ENCODE results near the gene ZNF695. TPM values are rescaled to one million over a fixed set of nuclear protein-coding genes. Genes with fewer than 3 reads are reported as not detected.

ZNF695 gene
- polyA plus RNA-seq, 3 donors: 3.1 to 5.0 (median 3.4) TPM

DNA sequence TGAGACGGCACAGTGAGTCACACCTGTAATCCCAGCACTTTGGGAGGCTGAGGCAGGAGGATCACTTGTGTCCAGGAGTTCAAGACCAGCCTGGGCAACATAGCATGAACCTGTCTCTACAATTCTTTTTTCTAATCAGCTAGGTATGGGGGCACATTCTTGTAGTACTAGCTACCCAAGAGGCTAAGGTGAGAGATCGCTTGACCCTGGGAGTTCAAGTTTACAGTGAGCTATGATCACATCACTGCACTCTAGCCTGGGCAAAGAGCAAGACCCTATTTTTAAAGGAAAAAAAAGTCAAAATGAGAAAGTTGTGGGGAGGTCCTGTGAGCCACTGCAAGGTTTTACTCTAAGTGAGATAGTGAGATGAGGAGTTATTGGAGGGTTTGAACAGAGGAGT is 41.4 kb downstream of the ZNF695 start:
- DNase-seq: no peak

DNA sequence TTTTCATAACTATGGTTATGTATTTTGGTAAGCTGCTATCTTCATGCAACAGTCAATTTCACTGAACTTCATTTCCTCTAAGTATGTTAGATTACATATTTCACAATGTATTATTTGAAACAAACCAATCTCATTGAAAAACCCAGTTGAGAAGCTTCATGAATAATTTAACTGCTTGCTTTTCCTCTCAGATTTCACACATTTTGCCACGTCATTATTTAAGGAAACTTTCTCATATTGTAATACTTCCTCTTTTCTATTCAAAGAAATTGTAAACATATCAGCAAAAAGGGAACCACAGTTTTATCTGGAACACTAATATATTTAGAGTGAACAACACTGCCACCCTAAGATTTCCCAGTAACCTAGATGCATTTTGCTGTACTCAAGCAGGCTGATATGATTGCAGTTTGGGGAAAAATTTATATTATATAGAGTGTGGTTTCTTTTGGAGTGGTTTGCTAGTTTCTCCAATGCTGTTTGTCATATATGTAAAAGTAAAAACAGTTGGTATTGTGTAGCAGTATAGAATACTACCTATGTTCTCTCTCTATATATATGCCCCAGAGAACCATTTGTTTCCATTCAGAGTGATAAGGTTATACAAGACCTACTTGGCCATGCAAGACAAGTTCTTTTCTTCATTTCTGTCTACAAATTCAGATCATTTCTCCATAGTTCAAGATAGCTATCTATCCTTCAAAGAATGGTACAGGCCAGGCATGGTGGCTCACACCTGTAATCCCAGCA is 47.7 kb downstream of the ZNF695 start:
- no peak for DNase-seq

DNA sequence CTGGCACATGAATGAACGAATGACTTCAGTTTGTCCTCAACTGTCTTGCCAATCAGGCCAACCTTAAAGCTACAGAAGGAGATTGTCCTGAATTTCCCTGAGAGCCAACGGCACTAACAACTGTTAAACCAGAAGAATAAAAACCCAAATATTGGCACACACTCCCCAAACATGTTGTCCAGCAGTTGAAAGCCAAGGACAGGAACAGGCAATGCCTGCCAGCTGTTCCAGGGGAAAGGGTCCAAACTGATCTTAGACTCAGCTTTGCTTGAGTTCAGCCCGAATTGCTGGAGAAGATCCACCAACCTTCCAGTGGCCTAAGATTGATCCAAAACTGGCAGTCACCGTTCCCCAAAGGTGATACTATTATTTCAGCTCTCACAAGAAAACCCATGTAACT is 53.7 kb downstream of the ZNF695 start:
- no peak for DNase-seq

DNA sequence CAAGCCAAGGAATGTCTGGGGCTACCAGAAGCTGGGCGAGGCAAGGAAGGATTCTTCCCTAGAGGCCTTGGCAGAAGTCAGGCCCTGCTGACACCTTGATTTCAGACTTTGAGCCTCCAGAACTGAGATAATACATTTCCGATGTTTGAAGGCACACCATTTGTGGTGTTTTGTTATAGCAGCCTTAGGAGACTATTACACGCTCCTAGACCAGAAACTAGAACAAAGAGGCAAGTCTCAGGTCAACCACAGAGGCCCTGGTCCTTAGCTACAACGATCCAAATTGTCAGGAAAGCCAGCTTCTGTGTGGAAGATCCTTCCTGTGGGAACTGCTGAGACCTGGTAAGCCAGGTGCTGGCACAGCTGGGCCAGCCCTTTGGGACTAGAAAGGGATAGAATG is 56.4 kb downstream of the ZNF695 start:
- no peak for DNase-seq

DNA sequence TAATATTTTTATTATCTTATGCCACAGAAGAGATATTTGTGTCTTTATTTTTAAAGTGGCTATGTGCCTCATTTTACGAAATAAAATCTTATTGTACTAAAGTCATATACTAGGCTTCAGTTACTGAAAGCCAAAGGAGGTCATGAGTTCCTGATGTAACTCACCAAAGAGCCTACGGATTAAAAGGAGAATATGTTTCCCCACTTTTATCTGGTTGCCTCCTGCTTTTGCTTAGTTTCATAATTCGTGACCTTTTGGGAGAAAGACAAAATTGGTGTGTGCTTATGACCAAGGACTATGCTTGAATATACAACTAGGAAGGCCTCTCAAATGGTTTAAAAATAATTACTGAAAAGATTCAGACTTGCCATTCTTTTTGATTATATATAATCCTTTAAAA is 57.9 kb downstream of the ZNF695 start:
- DNase-seq: no peak

DNA sequence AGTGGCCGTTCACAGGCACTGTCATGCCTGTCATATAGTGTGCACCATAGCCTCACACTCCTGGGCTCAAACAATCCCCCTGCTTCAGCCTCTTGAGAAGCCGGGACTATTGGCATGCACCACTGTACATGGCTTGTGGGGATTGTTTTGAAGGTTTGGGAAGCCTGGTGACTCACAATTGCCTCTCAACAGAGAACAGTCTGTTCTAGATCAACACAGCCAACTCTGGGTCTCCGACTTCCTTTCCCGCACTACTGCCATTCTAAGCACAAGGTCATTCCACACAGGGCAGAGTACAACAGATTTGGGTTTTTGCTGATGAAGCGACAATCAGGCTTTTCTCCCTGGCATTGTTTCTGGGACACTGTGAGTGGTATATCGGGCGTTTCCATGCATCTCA is 60.6 kb downstream of the ZNF695 start:
- no peak for DNase-seq

DNA sequence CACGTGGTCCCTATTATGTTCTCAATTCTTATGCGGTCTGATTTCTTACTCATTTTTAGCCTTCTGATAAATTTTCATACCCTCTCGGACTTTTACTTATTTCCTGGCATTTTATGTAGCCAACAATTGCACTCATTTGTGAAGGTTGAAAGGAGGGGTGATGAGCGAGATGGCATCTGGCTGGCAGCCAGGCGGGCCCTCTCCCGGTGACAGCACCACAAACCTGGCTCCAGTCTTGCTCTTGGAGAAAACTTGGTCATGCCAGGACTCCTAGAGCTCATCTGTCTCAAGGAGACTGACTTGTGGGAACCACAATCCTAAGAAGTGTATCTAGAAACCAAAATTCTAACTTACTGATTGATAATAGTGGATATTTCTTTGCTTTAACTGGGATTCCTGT is 61.5 kb downstream of the ZNF695 start:
- DNase-seq: no peak

Other genes starting within 250 kb of the ZNF695 start
- 10 to 100 TPM; 46.4 to 55.2 (median 46.7) TPM for gene AHCTF1, start 76.1 kb downstream of the ZNF695 start, polyA plus RNA-seq (ENCODE audit: insufficient read length in 3 of 3)
- gene ZNF670, start 70.8 kb upstream of the ZNF695 start, polyA plus RNA-seq (ENCODE audit: insufficient read length in 3 of 3): 1 to 10 TPM; 6.6 to 7.9 (median 7.2) TPM
- gene ZNF669, start 96.3 kb upstream of the ZNF695 start, polyA plus RNA-seq (ENCODE audit: insufficient read length in 3 of 3): 10 to 100 TPM; 10.9 to 14.1 (median 11.4) TPM
- 10 to 100 TPM; 18.3 to 34.8 (median 33.8) TPM for gene ZNF124, start 164.0 kb upstream of the ZNF695 start, polyA plus RNA-seq (ENCODE audit: insufficient read length in 3 of 3)
- under 1 TPM in 2 of 3 donors, not detected in 1; 0.14 to 0.43 TPM for gene VN1R5, start 248.0 kb upstream of the ZNF695 start, polyA plus RNA-seq (ENCODE audit: insufficient read length in 3 of 3)

All from renal pelvis (tissue), 4 donors.